Measurements from ENCODE around the gene MUC4. TPM values are rescaled to one million over a fixed set of nuclear protein-coding genes. Genes with fewer than 3 reads are reported as not detected.

The MUC4 gene
- polyA plus RNA-seq, 1 of the 3 experiments (the other 2 are of a cell fraction): 0.07 TPM

- no peaks in the 10 kb centered on the region for H3K9me3 ChIP-seq
- H3F3A ChIP-seq (replicated peaks; ENCODE audit: insufficient read depth): no peaks in the 10 kb centered on the region
- H3K27ac ChIP-seq (ENCODE audit: low read depth in 2 of 2, low read length in 1 of 2): no peak overlapping the region
- H3K9ac ChIP-seq: no peak overlapping the region
- H3K27me3 ChIP-seq (ENCODE audit: insufficient read depth): no peaks in the 10 kb centered on the region
- no peaks in the 10 kb centered on the region for H3K4me1 ChIP-seq (ENCODE audit: control insufficient read depth in 1 of 2, insufficient read depth in 2 of 2, low read depth in 1 of 2, low read length in 1 of 2)
- CTCF ChIA-PET: interaction anchor here (1.5 kb wide), 1 partner anchor 142 kb away, joined by 5 read pairs; no protein-coding TSS in a partner anchor
- H3K9me2 ChIP-seq: no peaks in the 10 kb centered on the region
- POLR2A ChIA-PET: no interaction called here
- 68% methylated on average over 6 of the region's 6 CpGs for WGBS (ENCODE audit: low lambda C conversion rate)
- H4K20me1 ChIP-seq (ENCODE audit: insufficient read depth): no peaks in the 10 kb centered on the region
- H3K79me2 ChIP-seq (ENCODE audit: insufficient read depth): no peaks in the 10 kb centered on the region
- no peak overlapping the region for H3K4me2 ChIP-seq
- H2AFZ ChIP-seq (ENCODE audit: low read depth): no peak overlapping the region
- DNase-seq: no peak
- TF ChIP-seq FOXJ3 (CRISPR knock-in tag; IDR thresholded peaks at IDR 0.05) (no peak), GATA2 (CRISPR knock-in tag; IDR thresholded peaks at IDR 0.05) (no peak), NRF1 (IDR thresholded peaks at IDR 0.05; ENCODE audit: low read depth, low read length) (no peak), MXI1 (IDR thresholded peaks at IDR 0.05; ENCODE audit: low read depth, low read length) (no peak), GABPA (IDR thresholded peaks at IDR 0.05; ENCODE audit: low read depth) (no peak), FOSL2 (IDR thresholded peaks at IDR 0.05; ENCODE audit: borderline replicate concordance, low read depth) (no peak), FOXM1 (IDR thresholded peaks at IDR 0.05; ENCODE audit: low read depth) (no peak), JUND (IDR thresholded peaks at IDR 0.05) (no peak), TAF1 (IDR thresholded peaks at IDR 0.05; ENCODE audit: borderline replicate concordance, low read depth, low read length) (no peak), TCF12 (IDR thresholded peaks at IDR 0.05) (no peak), EZH2phosphoT487 (IDR thresholded peaks at IDR 0.05; ENCODE audit: borderline replicate concordance, low read depth) (no peak)
- TF ChIP-seq, protein P1, sequence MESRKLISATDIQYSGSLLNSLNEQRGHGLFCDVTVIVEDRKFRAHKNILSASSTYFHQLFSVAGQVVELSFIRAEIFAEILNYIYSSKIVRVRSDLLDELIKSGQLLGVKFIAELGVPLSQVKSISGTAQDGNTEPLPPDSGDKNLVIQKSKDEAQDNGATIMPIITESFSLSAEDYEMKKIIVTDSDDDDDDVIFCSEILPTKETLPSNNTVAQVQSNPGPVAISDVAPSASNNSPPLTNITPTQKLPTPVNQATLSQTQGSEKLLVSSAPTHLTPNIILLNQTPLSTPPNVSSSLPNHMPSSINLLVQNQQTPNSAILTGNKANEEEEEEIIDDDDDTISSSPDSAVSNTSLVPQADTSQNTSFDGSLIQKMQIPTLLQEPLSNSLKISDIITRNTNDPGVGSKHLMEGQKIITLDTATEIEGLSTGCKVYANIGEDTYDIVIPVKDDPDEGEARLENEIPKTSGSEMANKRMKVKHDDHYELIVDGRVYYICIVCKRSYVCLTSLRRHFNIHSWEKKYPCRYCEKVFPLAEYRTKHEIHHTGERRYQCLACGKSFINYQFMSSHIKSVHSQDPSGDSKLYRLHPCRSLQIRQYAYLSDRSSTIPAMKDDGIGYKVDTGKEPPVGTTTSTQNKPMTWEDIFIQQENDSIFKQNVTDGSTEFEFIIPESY (IDR thresholded peaks at IDR 0.05; ENCODE audit: borderline replicate concordance, low read depth): no peak
- no peak overlapping the region for H3K4me3 ChIP-seq (ENCODE audit: low read depth in 2 of 2, low read length in 1 of 2)
- H3K36me3 ChIP-seq (replicated peaks in 1 of 2; ENCODE audit: control insufficient read depth in 1 of 2, insufficient read depth in 2 of 2, low read length in 1 of 2): no peaks in the 10 kb centered on the region
These were observed 102.9 kb downstream of the MUC4 start for GRCh38 chr3:195708626-195709481.

DNA sequence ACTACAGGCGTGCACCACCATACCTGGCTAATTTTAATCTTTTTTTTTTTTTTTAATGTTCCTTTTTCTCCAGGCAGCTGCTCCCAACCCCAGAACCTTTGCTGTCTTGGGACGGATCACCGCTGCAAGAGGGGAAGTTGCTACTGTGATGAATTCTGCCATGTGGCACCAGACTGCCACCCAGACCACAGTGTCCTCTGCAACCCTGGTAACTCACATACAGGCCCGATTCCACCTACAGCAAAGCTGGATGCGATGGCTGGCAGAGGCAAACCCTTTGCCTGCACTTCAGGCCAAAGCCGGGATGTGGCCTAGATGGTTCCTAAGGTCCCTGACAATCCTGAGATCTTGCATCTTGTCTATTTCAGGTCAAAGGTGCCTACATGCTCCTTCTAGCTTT, 103.7 kb downstream of the MUC4 start:
- H3F3A ChIP-seq (replicated peaks; ENCODE audit: insufficient read depth): no peaks in the 10 kb centered on the region
- no peaks in the 10 kb centered on the region for H4K20me1 ChIP-seq (ENCODE audit: insufficient read depth)
- no peaks in the 10 kb centered on the region for H3K36me3 ChIP-seq (replicated peaks in 1 of 2; ENCODE audit: control insufficient read depth in 1 of 2, insufficient read depth in 2 of 2, low read length in 1 of 2)
- CTCF ChIA-PET: interaction anchor here (1.5 kb wide), 1 partner anchor 143 kb away, joined by 5 read pairs; no protein-coding TSS in a partner anchor
- WGBS (ENCODE audit: low lambda C conversion rate): 74% methylated on average over 6 of the region's 6 CpGs
- no peaks in the 10 kb centered on the region for H3K79me2 ChIP-seq (ENCODE audit: insufficient read depth)
- H3K4me1 ChIP-seq (ENCODE audit: control insufficient read depth in 1 of 2, insufficient read depth in 2 of 2, low read depth in 1 of 2, low read length in 1 of 2): no peaks in the 10 kb centered on the region
- no peak for DNase-seq
- no peaks in the 10 kb centered on the region for H3K9me2 ChIP-seq
- H3K27ac ChIP-seq (ENCODE audit: low read depth in 2 of 2, low read length in 1 of 2): no peak overlapping the region
- H3K4me2 ChIP-seq: no peak overlapping the region
- POLR2A ChIA-PET: no interaction called here
- H3K9ac ChIP-seq: no peak overlapping the region
- H3K4me3 ChIP-seq (ENCODE audit: low read depth in 2 of 2, low read length in 1 of 2): no peak overlapping the region
- no peaks in the 10 kb centered on the region for H3K9me3 ChIP-seq
- no peak overlapping the region for H2AFZ ChIP-seq (ENCODE audit: low read depth)
- no peaks in the 10 kb centered on the region for H3K27me3 ChIP-seq (ENCODE audit: insufficient read depth)
- no peak for TF ChIP-seq NFIC (IDR thresholded peaks at IDR 0.05; ENCODE audit: borderline replicate concordance)
- no peak for TF ChIP-seq FOXM1 (IDR thresholded peaks at IDR 0.05; ENCODE audit: low read depth)
- TF ChIP-seq RCOR1 (IDR thresholded peaks at IDR 0.05; ENCODE audit: low read length): no peak
- TF ChIP-seq FOXJ3 (CRISPR knock-in tag; IDR thresholded peaks at IDR 0.05): no peak
- TF ChIP-seq ELF1 (IDR thresholded peaks at IDR 0.05): no peak
- no peak for TF ChIP-seq NRF1 (IDR thresholded peaks at IDR 0.05; ENCODE audit: low read depth, low read length)
- no peak for TF ChIP-seq TCF12 (IDR thresholded peaks at IDR 0.05)
- no peak for TF ChIP-seq EZH2phosphoT487 (IDR thresholded peaks at IDR 0.05; ENCODE audit: borderline replicate concordance, low read depth)
- TF ChIP-seq RFX5 (IDR thresholded peaks at IDR 0.05; ENCODE audit: low read length): no peak
- no peak for TF ChIP-seq POLR2AphosphoS5 (IDR thresholded peaks at IDR 0.05; ENCODE audit: low read depth, low read length)
- no peak for TF ChIP-seq EP300 (IDR thresholded peaks at IDR 0.05; ENCODE audit: borderline replicate concordance in 1 of 2, low read depth in 1 of 2, low read length in 1 of 2)
- TF ChIP-seq USF2 (IDR thresholded peaks at IDR 0.05; ENCODE audit: borderline replicate concordance, low read depth, low read length): no peak
- no peak for TF ChIP-seq REST (IDR thresholded peaks at IDR 0.05; ENCODE audit: low read depth, low read length)
